Retinal pigment epithelial cell (primary cell): Measurements from ENCODE around the gene C1QL3.

ENCODE experiments used
- DNase-seq: peaks from one replicate; pipeline ENCODE4 v3.0.0-alpha.2; 2010; ENCODE audit warnings: low read depth
- H3K4me3 ChIP-seq: 2 replicates; pipeline ENCODE4 v1.5.1; 2011; ENCODE audit warnings: mild to moderate bottlenecking, low read length, control low read depth, moderate library complexity
- TF ChIP-seq, protein P1 (sequence below): conservative IDR thresholded peaks from 2 replicates; pipeline ENCODE4 v1.5.1; 2011; ENCODE audit warnings: low read depth, low read length, control low read depth, inconsistent platforms

The C1QL3 gene

DNA sequence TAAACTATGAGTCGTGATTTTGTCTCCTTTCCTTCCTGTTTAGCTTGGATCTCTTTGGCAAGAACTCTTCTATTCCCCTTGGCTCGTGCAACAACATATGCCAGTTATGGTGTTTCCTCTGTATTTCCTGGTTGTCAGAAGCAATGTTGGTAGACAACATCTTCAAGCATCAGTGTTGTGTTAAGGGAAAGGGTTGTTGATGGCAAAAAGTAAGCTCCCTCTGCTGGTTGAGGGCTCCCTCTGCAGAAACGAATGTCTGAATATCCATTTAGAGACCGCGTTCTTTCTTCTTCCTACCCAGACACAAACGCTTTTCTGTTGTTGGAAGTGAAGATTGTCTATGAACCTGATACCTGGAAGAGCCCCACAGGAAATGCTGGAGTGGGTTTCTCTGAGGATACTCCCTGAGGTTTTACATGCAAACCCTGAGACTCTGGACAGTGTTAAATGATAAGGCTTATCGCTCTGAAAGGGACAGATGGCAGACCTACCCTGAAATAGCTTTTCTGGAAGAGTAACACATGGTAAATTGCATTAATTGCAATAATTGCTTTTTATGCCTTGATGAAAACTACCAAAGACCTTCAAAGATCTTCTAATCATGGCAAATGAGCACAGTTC is 23.5 kb upstream of the C1QL3 start:
- DNase-seq: no peak
- TF ChIP-seq, protein P1, sequence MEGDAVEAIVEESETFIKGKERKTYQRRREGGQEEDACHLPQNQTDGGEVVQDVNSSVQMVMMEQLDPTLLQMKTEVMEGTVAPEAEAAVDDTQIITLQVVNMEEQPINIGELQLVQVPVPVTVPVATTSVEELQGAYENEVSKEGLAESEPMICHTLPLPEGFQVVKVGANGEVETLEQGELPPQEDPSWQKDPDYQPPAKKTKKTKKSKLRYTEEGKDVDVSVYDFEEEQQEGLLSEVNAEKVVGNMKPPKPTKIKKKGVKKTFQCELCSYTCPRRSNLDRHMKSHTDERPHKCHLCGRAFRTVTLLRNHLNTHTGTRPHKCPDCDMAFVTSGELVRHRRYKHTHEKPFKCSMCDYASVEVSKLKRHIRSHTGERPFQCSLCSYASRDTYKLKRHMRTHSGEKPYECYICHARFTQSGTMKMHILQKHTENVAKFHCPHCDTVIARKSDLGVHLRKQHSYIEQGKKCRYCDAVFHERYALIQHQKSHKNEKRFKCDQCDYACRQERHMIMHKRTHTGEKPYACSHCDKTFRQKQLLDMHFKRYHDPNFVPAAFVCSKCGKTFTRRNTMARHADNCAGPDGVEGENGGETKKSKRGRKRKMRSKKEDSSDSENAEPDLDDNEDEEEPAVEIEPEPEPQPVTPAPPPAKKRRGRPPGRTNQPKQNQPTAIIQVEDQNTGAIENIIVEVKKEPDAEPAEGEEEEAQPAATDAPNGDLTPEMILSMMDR: peak; percentile 92
- no peak overlapping the region for H3K4me3 ChIP-seq

DNA sequence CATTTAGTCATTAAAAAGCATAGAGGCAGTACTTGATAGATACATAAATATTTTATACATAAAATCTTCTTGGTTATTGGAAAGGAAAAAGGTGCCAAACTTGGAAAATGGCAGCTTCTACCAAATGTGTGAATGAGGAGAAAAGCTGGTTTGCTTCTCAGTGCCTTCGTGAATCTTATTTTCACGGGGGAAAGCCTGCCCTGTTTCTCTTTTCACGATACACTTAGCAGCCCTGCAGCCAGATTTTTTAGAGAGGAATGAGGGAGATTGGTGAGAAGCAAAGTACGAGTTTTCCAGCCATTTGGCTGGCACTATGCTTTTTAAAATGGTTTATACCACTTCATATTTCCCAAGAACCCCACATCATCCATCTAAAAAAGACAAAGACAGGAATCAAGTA is 22.9 kb upstream of the C1QL3 start:
- no peak overlapping the region for H3K4me3 ChIP-seq
- DNase-seq: no peak
- TF ChIP-seq, protein P1: no peak

DNA sequence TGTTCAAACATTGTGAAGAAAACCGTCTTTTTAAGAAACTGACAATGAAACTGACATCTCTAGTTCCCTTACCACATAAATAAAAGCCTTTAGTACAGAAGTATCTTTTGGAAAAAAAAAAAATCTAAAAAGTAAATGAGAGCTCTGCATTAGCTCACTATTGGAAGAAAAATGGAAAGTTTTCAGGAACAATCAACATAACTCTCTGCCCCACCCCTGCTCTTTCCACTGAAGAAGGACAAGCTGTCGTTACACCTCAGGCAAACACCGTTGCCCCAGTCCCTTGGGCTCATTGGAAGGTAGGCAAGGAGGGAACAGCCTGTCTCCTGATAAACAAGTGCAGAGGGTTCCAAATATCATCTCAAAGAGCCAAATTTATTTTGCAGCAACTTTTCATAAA is 22.4 kb upstream of the C1QL3 start:
- DNase-seq: no peak
- TF ChIP-seq, protein P1: no peak
- no peak overlapping the region for H3K4me3 ChIP-seq

DNA sequence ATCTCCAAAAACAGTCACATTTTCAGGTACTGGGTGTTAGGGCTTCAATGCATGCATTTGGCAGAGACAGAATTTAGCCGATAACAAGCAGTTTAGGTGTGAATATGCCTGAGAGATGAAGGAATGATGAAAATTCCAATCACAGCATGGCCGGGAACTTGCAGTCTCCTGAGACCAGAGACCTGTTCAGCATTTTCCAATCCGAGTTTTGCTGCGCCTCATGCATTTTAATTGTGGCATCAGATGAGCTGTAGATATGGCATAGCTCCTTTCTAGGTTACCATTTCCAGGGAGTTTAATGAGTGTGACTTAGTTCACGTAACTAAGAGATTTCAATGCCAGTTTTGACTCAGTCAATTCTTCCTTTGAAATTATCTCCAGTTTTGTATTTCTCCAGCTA is 14.5 kb upstream of the C1QL3 start:
- DNase-seq: no peak
- TF ChIP-seq, protein P1: no peak
- H3K4me3 ChIP-seq: no peak overlapping the region

DNA sequence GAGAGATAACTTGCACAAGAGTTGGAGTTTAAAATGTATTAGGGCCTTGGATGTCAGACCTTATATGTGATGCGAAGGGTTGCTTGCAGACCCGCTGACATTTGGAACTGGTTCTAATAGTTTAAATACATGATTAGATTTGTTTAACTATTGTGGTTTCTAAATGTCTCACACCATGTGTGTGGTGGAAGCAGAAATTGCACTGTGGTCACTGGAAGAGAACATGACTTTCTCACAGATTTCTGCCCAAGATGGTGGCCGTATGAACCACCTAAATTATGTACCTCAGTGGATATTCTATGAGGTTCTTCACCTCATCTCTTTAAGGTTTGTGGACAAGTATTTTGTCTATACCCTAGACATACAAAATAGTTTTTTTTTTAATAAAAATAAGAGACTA is 8.2 kb upstream of the C1QL3 start:
- TF ChIP-seq, protein P1: no peak
- H3K4me3 ChIP-seq: no peak overlapping the region
- DNase-seq: no peak

DNA sequence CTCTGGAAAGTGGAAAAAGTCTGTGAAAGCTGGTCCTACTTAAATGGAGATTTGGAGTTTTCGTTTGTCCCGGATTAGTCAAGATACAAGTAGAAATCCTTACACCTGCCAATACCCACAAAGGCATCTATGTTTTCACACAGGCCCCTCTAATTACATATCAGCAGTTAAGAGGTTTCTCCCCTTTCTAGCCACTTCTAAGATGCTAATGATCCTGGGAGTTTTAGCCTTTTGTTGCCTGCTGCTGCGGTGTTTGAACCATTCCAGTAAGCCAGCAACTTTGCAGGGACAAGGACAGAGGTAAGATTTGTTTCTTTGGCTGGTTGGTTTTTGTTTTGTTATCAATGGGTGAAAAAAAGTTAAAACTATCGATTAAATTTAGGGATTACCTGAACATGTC is 5.8 kb upstream of the C1QL3 start:
- no peak for DNase-seq
- no peak overlapping the region for H3K4me3 ChIP-seq
- TF ChIP-seq, protein P1: no peak

DNA sequence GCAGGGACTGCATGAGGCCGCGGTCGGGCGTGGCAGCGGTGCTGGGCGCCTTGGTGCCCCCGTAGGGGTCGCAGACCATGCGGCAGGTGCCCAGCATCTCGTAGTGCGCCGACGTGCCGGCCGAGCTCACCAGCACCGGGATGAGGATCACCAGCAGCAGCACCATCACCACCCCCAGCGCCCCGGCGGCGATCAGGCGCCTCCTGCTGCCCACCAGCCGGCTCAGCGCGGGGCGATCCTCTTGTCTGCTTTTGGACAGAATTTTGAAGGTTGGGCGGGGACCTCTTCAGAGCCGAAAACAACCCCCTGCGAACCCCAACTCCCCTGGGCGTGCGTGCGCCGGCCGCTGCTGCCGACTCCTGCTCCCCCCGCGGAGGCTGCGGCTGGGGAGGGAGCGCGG is 779 bp downstream of the C1QL3 start:
- DNase-seq: no peak
- TF ChIP-seq, protein P1: peak; percentile 56
- peak overlapping the region; percentile 35 for H3K4me3 ChIP-seq
